ENCODE data around the gene ERF. TPM values are rescaled to one million over a fixed set of nuclear protein-coding genes. Genes with fewer than 3 reads are reported as not detected.

Gene ERF
- total and polyA plus RNA-seq, 4 donors, result 19.7 to 99.5 (median 59.5) TPM

DNA sequence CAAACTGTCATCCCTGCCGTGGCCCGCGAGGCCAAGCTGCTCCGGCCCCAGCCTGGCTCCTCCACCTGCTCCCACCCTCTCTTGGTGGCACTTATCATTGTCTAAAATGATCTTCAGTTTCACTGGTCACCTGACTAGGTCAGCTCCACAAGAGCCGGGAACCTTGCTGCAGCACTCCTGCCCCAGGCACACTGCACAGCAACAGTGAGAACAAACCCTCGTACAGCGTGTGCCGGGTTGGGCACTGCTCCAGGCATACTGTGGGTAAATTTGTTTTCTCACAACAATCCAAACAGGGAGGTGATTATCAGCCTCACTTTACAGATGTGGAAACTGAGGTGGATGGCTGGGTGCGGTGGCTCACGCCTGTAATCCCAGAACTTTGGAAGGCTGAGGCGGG is 46.3 kb downstream of the ERF start:
- H3K36me3 ChIP-seq (ENCODE audit: control insufficient read depth in 1 of 2, insufficient read depth in 2 of 2, low read length in 1 of 2), result peaks cover 6 to 13% of the 10 kb centered on the region in 2 donors
- H3K27me3 ChIP-seq (ENCODE audit: control insufficient read depth in 1 of 2, insufficient read depth in 2 of 2, low read length in 1 of 2), result no peaks in the 10 kb centered on the region
- WGBS, 2 donors, result 85% methylated on average over 11 of the region's 11 CpGs
- no peak for ATAC-seq (ENCODE audit: low FRiP score)
- intact Hi-C loops (cut with DNase I), result no loop called here
- no peak overlapping the region for H3K27ac ChIP-seq (ENCODE audit: low read depth in 1 of 2, low read length in 2 of 2)
- H3K4me3 ChIP-seq (ENCODE audit: low read length in 2 of 2), result no peak overlapping the region
- peak in 1 of 2 donors; percentile 46 for DNase-seq
- no peaks in the 10 kb centered on the region for H3K9me3 ChIP-seq (ENCODE audit: control insufficient read depth, low read length)
- no peaks in the 10 kb centered on the region for H3K4me1 ChIP-seq (ENCODE audit: control insufficient read depth in 1 of 2, insufficient read depth in 2 of 2, low read length in 2 of 2)

DNA sequence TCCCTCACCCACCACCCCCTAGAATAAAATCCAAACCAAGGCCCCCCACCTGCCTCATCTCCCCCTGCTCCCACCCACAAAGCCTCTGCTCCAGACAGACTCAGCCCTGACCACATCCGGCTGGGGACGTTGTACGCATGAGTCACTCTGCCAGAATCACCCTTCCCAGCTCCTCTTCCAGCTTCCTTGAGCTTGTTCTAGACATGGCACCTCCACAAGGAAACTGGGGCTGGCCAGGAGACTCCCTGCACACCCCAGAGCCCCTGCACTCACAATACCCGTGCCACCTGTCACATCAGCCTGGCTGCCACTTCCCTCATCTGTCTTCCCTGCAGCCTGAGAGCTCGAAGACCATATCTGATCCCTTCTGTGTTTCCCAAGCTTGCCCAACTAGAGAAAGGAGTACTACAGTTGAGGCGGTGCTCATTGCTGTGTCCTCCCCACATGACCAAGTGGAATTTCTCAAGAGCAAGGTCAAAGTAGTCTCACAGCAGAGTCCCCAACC is 47.1 kb downstream of the ERF start:
- H3K4me3 ChIP-seq (ENCODE audit: low read length in 2 of 2), result no peak overlapping the region
- no peaks in the 10 kb centered on the region for H3K9me3 ChIP-seq (ENCODE audit: control insufficient read depth, low read length)
- DNase-seq (peak in 1 of 2 donors; percentile 70), ATAC-seq (ENCODE audit: low FRiP score) (no peak)
- H3K27ac ChIP-seq (ENCODE audit: low read depth in 1 of 2, low read length in 2 of 2), result no peak overlapping the region
- intact Hi-C loops (cut with DNase I), result no loop called here
- WGBS, 2 donors, result 76 to 81% methylated on average over 6 of the region's 6 CpGs
- no peaks in the 10 kb centered on the region for H3K4me1 ChIP-seq (ENCODE audit: control insufficient read depth in 1 of 2, insufficient read depth in 2 of 2, low read length in 2 of 2)
- H3K36me3 ChIP-seq (ENCODE audit: control insufficient read depth in 1 of 2, insufficient read depth in 2 of 2, low read length in 1 of 2), result peaks cover 6 to 13% of the 10 kb centered on the region in 2 donors
- no peaks in the 10 kb centered on the region for H3K27me3 ChIP-seq (ENCODE audit: control insufficient read depth in 1 of 2, insufficient read depth in 2 of 2, low read length in 1 of 2)

DNA sequence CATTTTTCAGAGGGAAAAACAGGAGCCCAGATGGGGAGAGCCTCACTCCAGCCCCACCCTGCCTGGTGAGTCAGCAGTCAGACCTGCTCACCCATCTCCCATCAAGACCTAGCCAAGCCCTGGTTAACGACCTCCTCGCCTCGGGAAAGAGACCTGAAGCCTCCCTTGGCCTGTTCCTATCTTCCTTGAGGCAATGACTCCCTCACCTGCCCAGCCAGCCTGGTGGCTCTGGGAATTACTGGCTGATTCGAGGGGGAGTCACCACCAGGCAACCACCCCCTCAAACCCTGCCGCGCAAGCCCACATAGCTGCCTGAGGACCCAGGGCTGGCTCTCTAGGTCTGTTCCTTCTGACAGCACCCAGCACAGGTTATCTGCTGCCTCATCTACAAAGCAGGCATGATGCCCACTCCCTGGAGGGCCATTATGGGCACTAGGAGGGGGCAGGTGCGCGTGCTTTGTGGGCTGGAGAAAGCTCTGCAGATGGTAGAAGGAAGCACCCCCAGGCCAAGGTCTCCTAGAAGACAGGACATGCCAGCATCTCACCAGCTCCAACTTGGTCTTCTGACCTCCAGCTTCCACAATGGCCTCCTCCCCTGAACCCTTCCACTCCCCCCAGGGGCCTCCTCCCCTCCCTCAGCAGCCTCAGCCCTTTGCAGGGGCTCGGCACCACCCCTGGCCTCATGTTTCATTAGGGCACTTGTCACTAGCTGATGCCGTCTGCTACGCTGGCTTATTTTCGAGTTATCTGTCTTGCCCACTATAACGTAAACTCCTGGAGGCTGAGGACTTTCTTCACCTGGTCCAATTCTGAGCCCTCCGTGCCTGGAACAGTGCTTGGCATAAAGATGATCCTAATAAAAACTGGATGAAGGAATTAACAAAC is 47.8 kb downstream of the ERF start:
- ATAC-seq (ENCODE audit: low FRiP score) (no peak), DNase-seq (no peak)
- H3K27me3 ChIP-seq (ENCODE audit: control insufficient read depth in 1 of 2, insufficient read depth in 2 of 2, low read length in 1 of 2), result no peaks in the 10 kb centered on the region
- no peaks in the 10 kb centered on the region for H3K4me1 ChIP-seq (ENCODE audit: control insufficient read depth in 1 of 2, insufficient read depth in 2 of 2, low read length in 2 of 2)
- H3K27ac ChIP-seq (ENCODE audit: low read depth in 1 of 2, low read length in 2 of 2), result no peak overlapping the region
- 90 to 91% methylated on average over 14 of the region's 14 CpGs for WGBS, 2 donors
- intact Hi-C loops (cut with DNase I), result no loop called here
- no peaks in the 10 kb centered on the region for H3K9me3 ChIP-seq (ENCODE audit: control insufficient read depth, low read length)
- peaks cover 6 to 13% of the 10 kb centered on the region in 2 donors for H3K36me3 ChIP-seq (ENCODE audit: control insufficient read depth in 1 of 2, insufficient read depth in 2 of 2, low read length in 1 of 2)
- no peak overlapping the region for H3K4me3 ChIP-seq (ENCODE audit: low read length in 2 of 2)

- intact Hi-C loops (cut with DNase I), result no loop called here
- Histone ChIP-seq H3K27ac (ENCODE audit: low read depth in 1 of 2, low read length in 2 of 2) (no peak overlapping the region), H3K4me3 (ENCODE audit: low read length in 2 of 2) (no peak overlapping the region), H3K9me3 (ENCODE audit: control insufficient read depth, low read length) (no peaks in the 10 kb centered on the region), H3K27me3 (ENCODE audit: control insufficient read depth in 1 of 2, insufficient read depth in 2 of 2, low read length in 1 of 2) (no peaks in the 10 kb centered on the region), H3K36me3 (ENCODE audit: control insufficient read depth in 1 of 2, insufficient read depth in 2 of 2, low read length in 1 of 2) (peaks cover 6 to 13% of the 10 kb centered on the region in 2 donors), H3K4me1 (ENCODE audit: control insufficient read depth in 1 of 2, insufficient read depth in 2 of 2, low read length in 2 of 2) (no peaks in the 10 kb centered on the region)
- ATAC-seq (ENCODE audit: low FRiP score) (no peak), DNase-seq (peak in 1 of 2 donors; percentile 9)
- 83 to 85% methylated on average over 6 of the region's 6 CpGs for WGBS, 2 donors
Observed at GRCh38 chr19:42204664-42205063, 50.3 kb downstream of the ERF start.

DNA sequence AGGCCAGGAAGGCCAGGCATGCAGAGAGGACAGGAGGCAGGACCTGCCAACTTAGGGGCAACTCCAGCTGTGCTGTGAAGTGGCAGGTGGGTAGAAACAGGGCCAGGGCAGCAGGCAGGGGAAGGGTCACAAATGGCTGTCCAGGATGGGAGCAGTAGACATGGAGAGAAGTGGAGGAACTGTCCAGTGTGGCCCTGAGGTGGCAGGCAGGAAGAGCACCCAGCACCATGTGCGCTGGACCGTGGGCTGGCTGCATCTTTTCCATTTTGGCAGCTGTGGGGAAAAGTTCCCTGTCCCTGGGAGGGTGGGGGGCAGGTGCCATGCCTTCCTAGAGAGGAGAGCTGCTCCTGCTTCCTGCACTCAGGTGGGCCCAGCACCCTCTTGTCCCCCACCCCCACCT is 51.2 kb downstream of the ERF start:
- Histone ChIP-seq H3K9me3 (ENCODE audit: control insufficient read depth, low read length) (no peaks in the 10 kb centered on the region), H3K4me3 (ENCODE audit: low read length in 2 of 2) (no peak overlapping the region), H3K27ac (ENCODE audit: low read depth in 1 of 2, low read length in 2 of 2) (no peak overlapping the region), H3K4me1 (ENCODE audit: control insufficient read depth in 1 of 2, insufficient read depth in 2 of 2, low read length in 2 of 2) (no peaks in the 10 kb centered on the region), H3K27me3 (ENCODE audit: control insufficient read depth in 1 of 2, insufficient read depth in 2 of 2, low read length in 1 of 2) (no peaks in the 10 kb centered on the region), H3K36me3 (ENCODE audit: control insufficient read depth in 1 of 2, insufficient read depth in 2 of 2, low read length in 1 of 2) (peaks cover 7 to 10% of the 10 kb centered on the region in 2 donors)
- DNase-seq (peak; percentile 17 to 44), ATAC-seq (ENCODE audit: low FRiP score) (no peak)
- 88 to 95% methylated on average over 2 of the region's 2 CpGs for WGBS, 2 donors
- intact Hi-C loops (cut with DNase I), result no loop called here

DNA sequence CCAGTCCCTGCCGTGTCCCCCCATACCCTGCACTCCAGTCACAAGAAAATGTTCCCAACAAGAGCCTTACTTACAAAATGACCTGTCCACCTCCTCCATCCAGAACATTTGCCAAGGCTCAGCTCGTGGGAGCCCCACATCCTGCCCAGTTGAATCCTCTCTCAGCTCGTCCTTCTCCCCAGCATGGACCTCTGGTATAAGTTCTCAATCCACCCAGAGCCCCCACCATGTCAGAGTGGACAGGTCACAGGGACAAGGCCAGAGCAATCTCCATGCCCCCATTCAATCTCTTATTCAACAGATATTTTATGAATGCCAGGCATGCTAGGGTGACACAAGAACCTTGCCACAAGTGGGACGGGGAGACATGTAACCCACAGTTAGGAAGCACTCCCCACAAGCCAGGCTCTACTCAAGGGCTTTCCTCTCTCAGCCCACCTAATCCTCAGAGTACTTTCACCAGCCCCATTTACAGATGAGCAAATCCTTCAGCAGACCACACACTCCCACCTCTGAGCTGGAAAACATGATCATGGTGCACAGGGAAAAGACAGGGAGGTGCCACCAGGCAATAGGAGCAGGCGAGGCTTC is 52.5 kb downstream of the ERF start:
- H3K9me3 ChIP-seq (ENCODE audit: control insufficient read depth, low read length), result no peaks in the 10 kb centered on the region
- no peak overlapping the region for H3K4me3 ChIP-seq (ENCODE audit: low read length in 2 of 2)
- DNase-seq (peak in 1 of 2 donors; percentile 40), ATAC-seq (ENCODE audit: low FRiP score) (no peak)
- intact Hi-C loops (cut with DNase I), result no loop called here
- WGBS, 2 donors, result 82 to 86% methylated on average over 5 of the region's 5 CpGs
- no peaks in the 10 kb centered on the region for H3K4me1 ChIP-seq (ENCODE audit: control insufficient read depth in 1 of 2, insufficient read depth in 2 of 2, low read length in 2 of 2)
- H3K36me3 ChIP-seq (ENCODE audit: control insufficient read depth in 1 of 2, insufficient read depth in 2 of 2, low read length in 1 of 2), result peaks cover 11% of the 10 kb centered on the region in 2 donors
- H3K27me3 ChIP-seq (ENCODE audit: control insufficient read depth in 1 of 2, insufficient read depth in 2 of 2, low read length in 1 of 2), result no peaks in the 10 kb centered on the region
- no peak overlapping the region for H3K27ac ChIP-seq (ENCODE audit: low read depth in 1 of 2, low read length in 2 of 2)

GRCh38 chr19:42201489-42202289 is 53.2 kb downstream of the ERF start:
- Histone ChIP-seq H3K27me3 (ENCODE audit: control insufficient read depth in 1 of 2, insufficient read depth in 2 of 2, low read length in 1 of 2) (no peaks in the 10 kb centered on the region), H3K27ac (ENCODE audit: low read depth in 1 of 2, low read length in 2 of 2) (no peak overlapping the region), H3K9me3 (ENCODE audit: control insufficient read depth, low read length) (no peaks in the 10 kb centered on the region), H3K36me3 (ENCODE audit: control insufficient read depth in 1 of 2, insufficient read depth in 2 of 2, low read length in 1 of 2) (peaks cover 9 to 11% of the 10 kb centered on the region in 2 donors), H3K4me3 (ENCODE audit: low read length in 2 of 2) (no peak overlapping the region), H3K4me1 (ENCODE audit: control insufficient read depth in 1 of 2, insufficient read depth in 2 of 2, low read length in 2 of 2) (no peaks in the 10 kb centered on the region)
- 76 to 83% methylated on average over 6 of the region's 6 CpGs for WGBS, 2 donors
- ATAC-seq (ENCODE audit: low FRiP score) (no peak), DNase-seq (peak; percentile 72 to 80)
- intact Hi-C loops (cut with DNase I), result no loop called here

- DNase-seq (peak; percentile 43 to 67), ATAC-seq (ENCODE audit: low FRiP score) (no peak)
- Histone ChIP-seq H3K27me3 (ENCODE audit: control insufficient read depth in 1 of 2, insufficient read depth in 2 of 2, low read length in 1 of 2) (no peaks in the 10 kb centered on the region), H3K4me1 (ENCODE audit: control insufficient read depth in 1 of 2, insufficient read depth in 2 of 2, low read length in 2 of 2) (no peaks in the 10 kb centered on the region), H3K36me3 (ENCODE audit: control insufficient read depth in 1 of 2, insufficient read depth in 2 of 2, low read length in 1 of 2) (peaks cover 6 to 11% of the 10 kb centered on the region in 2 donors), H3K27ac (ENCODE audit: low read depth in 1 of 2, low read length in 2 of 2) (no peak overlapping the region), H3K9me3 (ENCODE audit: control insufficient read depth, low read length) (no peaks in the 10 kb centered on the region), H3K4me3 (ENCODE audit: low read length in 2 of 2) (no peak overlapping the region)
- intact Hi-C loops (cut with DNase I), result no loop called here
- WGBS, 2 donors, result 81 to 93% methylated on average over 5 of the region's 5 CpGs
Observed at GRCh38 chr19:42200116-42200715, 54.7 kb downstream of the ERF start.
